H9 (cell line): ENCODE data around the gene PRKACG. TPM values are rescaled to one million over a fixed set of nuclear protein-coding genes. Genes with fewer than 3 reads are reported as not detected.

Source experiments
- DNase-seq: peaks from one replicate; pipeline ENCODE4 v3.0.0-alpha.2; 2017
- H2AFZ ChIP-seq: one replicate; pipeline ENCODE4 v1.6.1; 2013; ENCODE audit warnings: mild to moderate bottlenecking, low read length, control low read depth, moderate library complexity
- H2AK5ac ChIP-seq: 2 replicates; pipeline ENCODE4 v1.6.1; 2013; ENCODE audit warnings: low read length, control low read depth, mixed read lengths; ENCODE audit not compliant: insufficient read length
- H2BK120ac ChIP-seq: one replicate; pipeline ENCODE4 v1.6.1; 2013; ENCODE audit warnings: low read depth, mild to moderate bottlenecking, low read length, control low read depth, inconsistent platforms; ENCODE audit not compliant: poor library complexity, severe bottlenecking
- H2BK12ac ChIP-seq: 2 replicates; pipeline ENCODE4 v1.6.1; 2013; ENCODE audit warnings: low read length, control low read depth, mixed read lengths, low read depth; ENCODE audit not compliant: insufficient read length
- H2BK15ac ChIP-seq: 2 replicates; pipeline ENCODE4 v1.6.1; 2013; ENCODE audit warnings: low read depth, low read length, control low read depth
- H2BK20ac ChIP-seq: one replicate; pipeline ENCODE4 v1.6.1; 2013; ENCODE audit warnings: low read depth, mild to moderate bottlenecking, low read length, control low read depth, inconsistent platforms; ENCODE audit not compliant: poor library complexity, severe bottlenecking
- H2BK5ac ChIP-seq: 2 replicates; pipeline ENCODE4 v1.6.1; 2013; ENCODE audit warnings: low read length, control low read depth, mixed read lengths; ENCODE audit not compliant: insufficient read length
- H3K14ac ChIP-seq: 2 replicates; pipeline ENCODE4 v1.6.1; 2013; ENCODE audit warnings: low read length, control low read depth; ENCODE audit not compliant: insufficient read depth
- H3K18ac ChIP-seq: 2 replicates; pipeline ENCODE4 v1.6.1; 2013; ENCODE audit warnings: low read depth, mild to moderate bottlenecking, mixed read lengths, low read length, control low read depth; ENCODE audit not compliant: insufficient read length
- H3K23ac ChIP-seq: 2 replicates; pipeline ENCODE4 v1.6.1; 2013; ENCODE audit warnings: low read length, control low read depth, mixed read lengths, low read depth; ENCODE audit not compliant: insufficient read length
- H3K23me2 ChIP-seq: 2 replicates; pipeline ENCODE4 v1.6.1; 2013; ENCODE audit warnings: low read depth, mild to moderate bottlenecking, mixed read lengths, low read length, control low read depth; ENCODE audit not compliant: insufficient read length, poor library complexity, severe bottlenecking
- H3K27ac ChIP-seq: 2 replicates; pipeline ENCODE4 v1.5.1; 2013; ENCODE audit warnings: low read length, control low read depth, mixed read lengths, low read depth; ENCODE audit not compliant: insufficient read length
- H3K27me3 ChIP-seq: 2 replicates; pipeline ENCODE4 v1.6.1; 2013; ENCODE audit warnings: low read length, control low read depth, inconsistent platforms; ENCODE audit not compliant: insufficient read depth
- H3K4ac ChIP-seq: 2 replicates; pipeline ENCODE4 v1.6.1; 2013; ENCODE audit warnings: low read depth, mild to moderate bottlenecking, control low read depth, inconsistent platforms, low read length, moderate library complexity
- H3K4me1 ChIP-seq: 2 replicates; pipeline ENCODE4 v1.6.1; 2013; ENCODE audit warnings: low read length, control low read depth, inconsistent platforms; ENCODE audit not compliant: insufficient read depth
- H3K4me2 ChIP-seq: 2 replicates; pipeline ENCODE4 v1.6.1; 2013; ENCODE audit warnings: low read length, control low read depth, mixed read lengths; ENCODE audit not compliant: insufficient read length, insufficient read depth
- H3K56ac ChIP-seq: 2 replicates; pipeline ENCODE4 v1.6.1; 2013; ENCODE audit warnings: low read depth, mild to moderate bottlenecking, mixed read lengths, low read length, control low read depth; ENCODE audit not compliant: insufficient read length
- H3K79me1 ChIP-seq: 2 replicates; pipeline ENCODE4 v1.6.1; 2013; ENCODE audit warnings: low read depth, mild to moderate bottlenecking, moderate library complexity, low read length, control low read depth, inconsistent platforms; ENCODE audit not compliant: insufficient read depth, poor library complexity, severe bottlenecking
- H3K79me2 ChIP-seq: 2 replicates; pipeline ENCODE4 v1.6.1; 2013; ENCODE audit warnings: low read length, control low read depth, inconsistent platforms; ENCODE audit not compliant: insufficient read depth
- H3K9ac ChIP-seq: 2 replicates; pipeline ENCODE4 v1.6.1; 2013; ENCODE audit warnings: low read length, control low read depth, mixed read lengths; ENCODE audit not compliant: insufficient read length; ENCODE audit errors: extremely low read depth
- H3K9me3 ChIP-seq: one replicate; pipeline ENCODE4 v1.6.1; 2013; ENCODE audit warnings: low read depth, low read length, inconsistent platforms; ENCODE audit not compliant: control insufficient read depth
- H3T11ph ChIP-seq: one replicate; pipeline ENCODE4 v1.6.1; 2013; ENCODE audit warnings: mild to moderate bottlenecking, low read length, control low read depth, inconsistent platforms
- H4K20me1 ChIP-seq: one replicate; pipeline ENCODE4 v1.6.1; 2013; ENCODE audit not compliant: control insufficient read depth, insufficient read length, insufficient read depth
- H4K5ac ChIP-seq: 2 replicates; pipeline ENCODE4 v1.6.1; 2013; ENCODE audit warnings: low read depth, mild to moderate bottlenecking, mixed read lengths, low read length, control low read depth; ENCODE audit not compliant: insufficient read length
- H4K8ac ChIP-seq: replicated peaks from 2 replicates; pipeline ENCODE4 v1.6.1; 2013; ENCODE audit warnings: low read length, control low read depth, mixed read lengths, low read depth; ENCODE audit not compliant: insufficient read length
- H4K91ac ChIP-seq: 2 replicates; pipeline ENCODE4 v1.6.1; 2013; ENCODE audit warnings: low read depth, mild to moderate bottlenecking, moderate library complexity, mixed read lengths, low read length, control low read depth; ENCODE audit not compliant: insufficient read length
- H3K27ac Mint-ChIP-seq, 3 experiments: 2 replicates in 2 of 3; 3 replicates in 1 of 3; pipeline ENCODE4 v1.8.0; 2020 to 2021; ENCODE audit warnings: mixed read lengths in 3 of 3, mild to moderate bottlenecking in 1 of 3, moderate library complexity in 1 of 3
- H3K27me3 Mint-ChIP-seq: 2 replicates; pipeline ENCODE4 v1.8.0; 2021; ENCODE audit warnings: low read depth, mild to moderate bottlenecking, moderate library complexity, mixed read lengths
- H3K36me3 Mint-ChIP-seq, 3 experiments: 2 replicates in 2 of 3; 3 replicates in 1 of 3; pipeline ENCODE4 v1.8.0; 2020 to 2021; ENCODE audit warnings: low read depth in 3 of 3, mixed read lengths in 3 of 3; ENCODE audit not compliant: insufficient read depth in 1 of 3
- H3K4me1 Mint-ChIP-seq, 2 experiments: 2 replicates each; pipeline ENCODE4 v1.8.0; 2020; ENCODE audit warnings: mixed read lengths in 2 of 2
- H3K4me3 Mint-ChIP-seq, 2 experiments: 2 replicates in 1 of 2; 3 replicates in 1 of 2; pipeline ENCODE4 v1.8.0; 2020 to 2021; ENCODE audit warnings: mild to moderate bottlenecking in 2 of 2, mixed read lengths in 2 of 2, moderate library complexity in 1 of 2
- H3K9me3 Mint-ChIP-seq, 2 experiments: 2 replicates in 1 of 2; 3 replicates in 1 of 2; pipeline ENCODE4 v1.8.0; 2020; ENCODE audit warnings: mild to moderate bottlenecking in 2 of 2, mixed read lengths in 2 of 2, moderate library complexity in 1 of 2
- CTCF ChIP-seq: fragments of 200-600 bp; sonication (generic); conservative IDR thresholded peaks from 3 replicates; pipeline ENCODE4 v1.8.0; 2021; ENCODE audit warnings: antibody characterized with exemption, mild to moderate bottlenecking
- WGBS: extraction: QIAGEN DNeasy Blood & Tissue Kit; methylation state at CpG from one replicate; pipeline ENCODE4 v1.1.7; 2013; ENCODE audit warnings: missing lambda C conversion rate, low lambda C conversion rate, mixed read lengths; ENCODE audit not compliant: insufficient read length; ENCODE audit errors: extremely low coverage; 5-methylcytosine and 5-hydroxymethylcytosine counted together
- total RNA-seq: library from RNA; stranded (reverse); gene quantifications from 2 replicates; pipeline ENCODE4 v1.2.1, GENCODE V29; 2021

The PRKACG gene
- total RNA-seq, 1 experiment from 2014 or later, result not detected

- no peak overlapping the region for H2AK5ac ChIP-seq
- no peak overlapping the region for H4K91ac ChIP-seq
- no peak overlapping the region for H2BK20ac ChIP-seq
- Mint-ChIP-seq H3K27ac (no peak overlapping the region), H3K4me1 (no peaks in the 10 kb centered on the region), H3K9me3 (no peaks in the 10 kb centered on the region), H3K27me3 (no peaks in the 10 kb centered on the region), H3K4me3 (no peak overlapping the region), H3K36me3 (peaks cover 0 to 2% (median 0%) of the 10 kb centered on the region in 3 experiments; a peak in 2 of 7 replicates)
- H4K5ac ChIP-seq, result no peak overlapping the region
- no peak overlapping the region for H3K56ac ChIP-seq
- H2BK5ac ChIP-seq, result no peak overlapping the region
- H3K79me2 ChIP-seq, result no peaks in the 10 kb centered on the region
- H3K23ac ChIP-seq, result no peak overlapping the region
- no peak for TF ChIP-seq CTCF
- no peak overlapping the region for H2BK15ac ChIP-seq
- no peak overlapping the region for H2BK12ac ChIP-seq
- no peak overlapping the region for H2BK120ac ChIP-seq
- no peak overlapping the region for H2AFZ ChIP-seq
- H3K4ac ChIP-seq, result no peak overlapping the region
- H3K27ac ChIP-seq, result no peak overlapping the region
- H3K23me2 ChIP-seq, result no peaks in the 10 kb centered on the region
- no peak overlapping the region for H3T11ph ChIP-seq
- WGBS, result no CpG with 5 or more reads among the region's 1 CpG
- no peak overlapping the region for H3K18ac ChIP-seq
- H3K79me1 ChIP-seq, result no peaks in the 10 kb centered on the region
- H4K20me1 ChIP-seq, result no peaks in the 10 kb centered on the region
- H3K9ac ChIP-seq, result no peak overlapping the region
- no peaks in the 10 kb centered on the region for H3K9me3 ChIP-seq
- H3K14ac ChIP-seq, result no peak overlapping the region
- H3K4me1 ChIP-seq, result no peaks in the 10 kb centered on the region
- no peak for DNase-seq
- H4K8ac ChIP-seq, result no peak overlapping the region
- H3K27me3 ChIP-seq, result no peaks in the 10 kb centered on the region
- H3K4me2 ChIP-seq, result no peak overlapping the region
Measured at GRCh38 chr9:68967800-68968199, 46.1 kb downstream of the PRKACG start.
